Measurements from ENCODE around the gene ICA1.

Gene ICA1

GRCh38 chr7:8226501-8226900, 35.5 kb downstream of the ICA1 start:
- DNase-seq: no peak

- DNase-seq: no peak
Observed at GRCh38 chr7:8221567-8221966, 40.4 kb downstream of the ICA1 start.

GRCh38 chr7:8221101-8221495, 40.9 kb downstream of the ICA1 start:
- DNase-seq: no peak

GRCh38 chr7:8220376-8221100, 41.4 kb downstream of the ICA1 start:
- no peak for DNase-seq

GRCh38 chr7:8217200-8218068, 44.5 kb downstream of the ICA1 start:
- peak; percentile 48 for DNase-seq

GRCh38 chr7:8216334-8216690, 45.7 kb downstream of the ICA1 start:
- no peak for DNase-seq

GRCh38 chr7:8215648-8216333, 46.2 kb downstream of the ICA1 start:
- no peak for DNase-seq

GRCh38 chr7:8214244-8214824, 47.6 kb downstream of the ICA1 start:
- DNase-seq: no peak

GRCh38 chr7:8213381-8213780, 48.6 kb downstream of the ICA1 start:
- no peak for DNase-seq

- DNase-seq: no peak
Observed at GRCh38 chr7:8212638-8213037, 49.3 kb downstream of the ICA1 start.

GRCh38 chr7:8211725-8212096, 50.3 kb downstream of the ICA1 start:
- no peak for DNase-seq

GRCh38 chr7:8210845-8211724, 50.9 kb downstream of the ICA1 start:
- no peak for DNase-seq

GRCh38 chr7:8209353-8209752, 52.6 kb downstream of the ICA1 start:
- DNase-seq: no peak

- DNase-seq: no peak
Observed at GRCh38 chr7:8208816-8209215, 53.2 kb downstream of the ICA1 start.

GRCh38 chr7:8206956-8207355, 55.0 kb downstream of the ICA1 start:
- no peak for DNase-seq

- DNase-seq: no peak
Observed at GRCh38 chr7:8205537-8205936, 56.4 kb downstream of the ICA1 start.

GRCh38 chr7:8205031-8205387, 57.0 kb downstream of the ICA1 start:
- DNase-seq: no peak

- no peak for DNase-seq
Observed at GRCh38 chr7:8204339-8205030, 57.5 kb downstream of the ICA1 start.

GRCh38 chr7:8201846-8202441, 60.0 kb downstream of the ICA1 start:
- no peak for DNase-seq

GRCh38 chr7:8200717-8201116, 61.2 kb downstream of the ICA1 start:
- no peak for DNase-seq

- no peak for DNase-seq
Observed at GRCh38 chr7:8200316-8200715, 61.7 kb downstream of the ICA1 start.

All from amniotic stem cell (primary cell).